ENCODE data around the gene YWHAG. TPM values are rescaled to one million over a fixed set of nuclear protein-coding genes. Genes with fewer than 3 reads are reported as not detected.

Gene YWHAG
- total RNA-seq, 1 donor from 2014 or later, result 223 TPM

GRCh38 chr7:76383089-76383944 lies 24.5 kb upstream of the YWHAG start:
- no peak for DNase-seq
- H3K27ac ChIP-seq (replicated peaks), result peak overlapping the region; percentile 52

DNA sequence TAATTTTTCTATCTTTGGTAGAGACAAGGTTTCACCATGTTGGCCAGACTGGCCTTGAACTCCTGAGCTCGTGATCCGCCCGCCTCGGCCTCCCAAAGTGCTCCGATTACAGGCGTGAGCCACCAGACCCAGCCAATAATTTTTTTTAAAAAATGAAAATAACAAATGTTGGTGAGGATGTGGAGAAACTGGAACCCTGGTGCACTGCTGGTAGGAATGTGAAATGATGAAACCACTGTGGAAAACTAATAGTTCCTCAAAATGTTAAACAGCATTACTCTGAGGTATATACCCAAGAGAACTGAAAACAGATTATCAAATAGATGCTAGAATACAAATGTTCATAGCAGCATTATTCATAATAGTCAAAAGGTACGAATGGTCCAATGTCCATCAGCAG lies 23.0 kb upstream of the YWHAG start:
- H3K27me3 ChIP-seq (ENCODE audit: low read depth), result no peaks in the 10 kb centered on the region
- no peak for DNase-seq
- no peak overlapping the region for H3K4me3 ChIP-seq
- H3K9me3 ChIP-seq (replicated peaks), result no peaks in the 10 kb centered on the region
- peak overlapping the region; percentile 98 for H3K27ac ChIP-seq (replicated peaks)
- H3K4me1 ChIP-seq, result peaks cover 39% of the 10 kb centered on the region
- intact Hi-C loops (cut with micrococcal nuclease), result no loop called here
- TF ChIP-seq CTCF (IDR thresholded peaks at IDR 0.05; ENCODE audit: borderline replicate concordance), result no peak
- H3K36me3 ChIP-seq, result no peaks in the 10 kb centered on the region

More at GRCh38 chr7:76383089-76383944, 24.5 kb upstream of the YWHAG start:
- peaks cover 26% of the 10 kb centered on the region for H3K4me1 ChIP-seq
- no peak for TF ChIP-seq CTCF (IDR thresholded peaks at IDR 0.05; ENCODE audit: borderline replicate concordance)
- H3K9me3 ChIP-seq (replicated peaks), result no peaks in the 10 kb centered on the region
- intact Hi-C loops (cut with micrococcal nuclease), result no loop called here
- no peak overlapping the region for H3K4me3 ChIP-seq
- no peaks in the 10 kb centered on the region for H3K27me3 ChIP-seq (ENCODE audit: low read depth)
- no peaks in the 10 kb centered on the region for H3K36me3 ChIP-seq

DNA sequence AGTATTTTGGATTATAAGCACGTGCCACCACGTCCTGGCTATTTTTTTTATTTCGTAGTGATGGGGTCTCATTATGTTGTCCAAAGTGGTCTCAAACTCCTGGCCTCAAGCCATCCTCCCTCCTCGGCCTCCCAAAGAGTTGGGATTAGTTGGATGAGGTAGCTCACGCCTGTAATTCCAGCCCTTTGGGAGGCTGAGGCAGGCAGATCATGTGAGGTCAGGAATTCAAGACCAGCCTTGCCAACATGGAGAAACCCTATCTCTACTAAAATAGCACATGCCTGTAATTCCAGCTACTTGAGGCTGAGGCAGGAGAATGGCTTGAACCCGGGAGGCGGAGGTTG lies 21.8 kb upstream of the YWHAG start:
- intact Hi-C loops (cut with micrococcal nuclease), result no loop called here
- H3K4me1 ChIP-seq, result peaks cover 39% of the 10 kb centered on the region
- no peak for TF ChIP-seq CTCF (IDR thresholded peaks at IDR 0.05; ENCODE audit: borderline replicate concordance)
- H3K9me3 ChIP-seq (replicated peaks), result no peaks in the 10 kb centered on the region
- no peaks in the 10 kb centered on the region for H3K27me3 ChIP-seq (ENCODE audit: low read depth)
- H3K36me3 ChIP-seq, result no peaks in the 10 kb centered on the region
- peak overlapping the region; percentile 60 for H3K4me3 ChIP-seq
- DNase-seq, result no peak
- peak overlapping the region; percentile 98 for H3K27ac ChIP-seq (replicated peaks)

GRCh38 chr7:76377186-76377918 lies 18.6 kb upstream of the YWHAG start:
- Histone ChIP-seq H3K27ac (replicated peaks) (peak overlapping the region; percentile 98), H3K36me3 (no peaks in the 10 kb centered on the region), H3K4me3 (no peak overlapping the region), H3K27me3 (ENCODE audit: low read depth) (no peaks in the 10 kb centered on the region), H3K9me3 (replicated peaks) (no peaks in the 10 kb centered on the region), H3K4me1 (peaks cover 39% of the 10 kb centered on the region)
- TF ChIP-seq CTCF (IDR thresholded peaks at IDR 0.05; ENCODE audit: borderline replicate concordance), result peak; percentile 17
- DNase-seq, result no peak
- intact Hi-C loops (cut with micrococcal nuclease), result no loop called here

- H3K4me1 ChIP-seq, result peaks cover 28% of the 10 kb centered on the region
- H3K4me3 ChIP-seq, result no peak overlapping the region
- DNase-seq, result no peak
- H3K27me3 ChIP-seq (ENCODE audit: low read depth), result no peaks in the 10 kb centered on the region
- H3K9me3 ChIP-seq (replicated peaks), result no peaks in the 10 kb centered on the region
- intact Hi-C loops (cut with micrococcal nuclease), result no loop called here
- no peaks in the 10 kb centered on the region for H3K36me3 ChIP-seq
- no peak overlapping the region for H3K27ac ChIP-seq (replicated peaks)
- TF ChIP-seq CTCF (IDR thresholded peaks at IDR 0.05; ENCODE audit: borderline replicate concordance), result no peak
These were observed 16.5 kb upstream of the YWHAG start for GRCh38 chr7:76375251-76375650.
